Measurements from ENCODE around the gene TRAPPC3.

GRCh38 chr1:36094621-36095061, 54.6 kb downstream of the TRAPPC3 start:
- TF ChIP-seq CTCF (IDR thresholded peaks at IDR 0.05; ENCODE audit: insufficient read depth, low read length) (no peak), GABPA (IDR thresholded peaks at IDR 0.05; ENCODE audit: low read depth) (no peak), POLR2AphosphoS5 (IDR thresholded peaks at IDR 0.05; ENCODE audit: low read depth) (no peak), SPI1 (IDR thresholded peaks at IDR 0.05; ENCODE audit: borderline replicate concordance, low read depth) (no peak)

Data from HL-60 (cell line).